ELF-1 (cell line): ENCODE measurements around the gene CEP78.
"Not testable (repeated sequence)": the region's sequence is repeated elsewhere in the genome, so short reads cannot be mapped to it uniquely, and the experiment has no call there.

ENCODE experiments used
- DNase-seq: peaks from one replicate; pipeline ENCODE4 v3.0.0-alpha.2; 2016; ENCODE audit warnings: low read depth, low spot score

CEP78 gene

DNA sequence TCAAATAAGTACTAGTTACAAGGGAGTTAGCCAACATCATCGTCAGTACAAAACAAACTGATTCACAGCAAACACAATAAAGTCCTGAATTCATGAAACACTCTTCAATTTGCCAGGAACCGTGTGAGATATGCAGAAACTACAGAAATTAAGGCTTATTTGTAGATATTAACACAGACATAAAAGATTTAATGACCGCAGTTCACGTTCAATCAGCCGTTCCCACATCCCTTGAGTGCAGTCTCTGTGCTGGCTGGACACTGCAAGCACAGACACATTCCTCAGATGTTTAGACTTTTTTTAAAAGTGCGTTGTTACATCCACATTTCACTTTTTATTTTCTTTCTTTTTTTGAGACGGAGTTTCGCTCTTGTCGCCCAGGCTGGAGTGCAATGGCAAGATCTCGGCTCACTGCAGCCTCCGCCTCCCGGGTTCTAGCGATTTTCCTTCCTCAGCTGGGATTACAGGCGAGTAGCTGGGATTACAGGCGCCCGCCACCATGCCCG lies 566 bp upstream of the CEP78 start:
- DNase-seq = no peak

DNA sequence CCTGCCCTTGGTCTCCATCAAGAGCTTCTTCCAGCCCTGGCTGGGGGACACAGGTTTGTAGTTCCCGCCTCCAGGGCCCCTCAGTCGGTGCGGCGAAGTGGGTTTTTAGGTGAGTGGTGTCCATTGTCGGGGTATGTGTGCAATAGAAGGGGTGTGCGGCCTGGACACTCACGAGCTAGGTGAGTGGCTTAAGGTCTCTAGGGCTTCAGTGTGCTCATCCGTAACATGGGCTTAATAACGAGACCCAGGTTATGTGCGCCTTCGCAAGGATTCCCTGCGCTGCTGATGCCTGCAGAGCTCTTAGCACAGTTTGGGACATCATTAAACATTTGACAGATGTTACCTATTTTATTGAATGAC lies 656 bp downstream of the CEP78 start:
- no peak for DNase-seq

DNA sequence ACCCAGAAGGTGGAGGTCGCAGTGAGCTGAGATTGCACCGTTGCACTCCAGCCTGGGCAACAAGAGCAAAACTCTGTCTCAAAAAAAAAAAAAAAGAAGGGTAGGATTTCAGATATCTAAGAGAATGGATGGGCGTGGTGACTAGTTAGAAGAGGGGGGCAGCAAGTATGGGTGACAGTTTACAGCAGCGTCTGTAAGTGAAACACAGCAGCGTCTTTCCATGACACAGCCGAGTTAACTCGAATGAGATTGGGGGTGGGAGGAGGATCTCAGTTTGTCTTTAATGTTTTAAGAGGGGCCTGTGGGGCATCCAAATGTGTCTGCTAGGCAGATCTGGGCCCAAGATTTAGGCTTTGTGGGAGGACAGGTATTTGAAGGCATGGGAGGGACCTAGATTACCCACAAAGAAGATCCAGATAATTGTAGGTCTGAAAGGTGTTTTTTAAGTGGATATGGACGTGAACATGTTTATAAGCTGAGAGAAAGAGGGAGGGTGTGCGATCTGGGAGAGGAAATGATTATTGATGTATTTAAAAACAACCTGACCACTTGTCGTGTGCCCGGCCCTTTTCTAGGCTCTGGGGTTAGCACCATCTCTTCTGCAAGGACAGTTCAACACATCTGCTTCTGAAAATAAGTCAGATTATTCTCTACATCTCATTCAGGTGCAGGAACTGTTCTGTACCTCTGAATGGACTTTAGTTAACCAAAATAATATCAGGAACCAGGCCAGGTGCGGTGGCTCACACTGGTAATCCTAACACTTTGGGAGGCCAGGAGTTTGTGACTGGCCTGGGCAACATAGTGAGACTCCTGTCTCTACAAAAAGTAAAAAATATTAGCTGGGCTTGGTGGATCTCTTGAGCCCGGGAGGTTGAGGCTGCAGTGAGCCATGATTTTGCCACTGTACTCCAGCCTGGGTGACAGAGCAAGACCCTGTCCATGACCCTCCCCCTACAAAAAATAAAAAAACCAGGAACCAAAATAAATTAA lies 2.5 kb downstream of the CEP78 start:
- DNase-seq = peak; percentile 4

- peak; percentile 44 for DNase-seq
These were observed 3.6 kb downstream of the CEP78 start for GRCh38 chr9:78239506-78239905.

DNA sequence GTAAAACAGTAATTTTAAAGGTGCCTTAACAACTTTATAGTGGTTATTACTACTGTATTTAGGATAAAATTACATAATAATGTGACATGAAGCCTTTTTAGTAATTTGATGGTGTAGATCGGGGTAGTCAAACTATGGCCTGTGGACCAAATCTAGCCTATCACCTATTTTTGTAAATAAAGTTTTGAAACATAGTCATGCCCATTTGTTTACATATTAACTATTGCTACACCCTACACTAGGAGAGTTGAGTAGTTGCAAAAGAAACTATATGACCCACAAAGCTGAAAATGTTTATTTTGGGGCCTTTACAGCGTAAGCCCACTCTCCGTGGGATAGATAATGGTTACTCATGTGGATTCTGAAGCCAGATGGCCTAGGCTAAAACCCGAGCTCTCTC lies 6.2 kb downstream of the CEP78 start:
- no peak for DNase-seq

DNA sequence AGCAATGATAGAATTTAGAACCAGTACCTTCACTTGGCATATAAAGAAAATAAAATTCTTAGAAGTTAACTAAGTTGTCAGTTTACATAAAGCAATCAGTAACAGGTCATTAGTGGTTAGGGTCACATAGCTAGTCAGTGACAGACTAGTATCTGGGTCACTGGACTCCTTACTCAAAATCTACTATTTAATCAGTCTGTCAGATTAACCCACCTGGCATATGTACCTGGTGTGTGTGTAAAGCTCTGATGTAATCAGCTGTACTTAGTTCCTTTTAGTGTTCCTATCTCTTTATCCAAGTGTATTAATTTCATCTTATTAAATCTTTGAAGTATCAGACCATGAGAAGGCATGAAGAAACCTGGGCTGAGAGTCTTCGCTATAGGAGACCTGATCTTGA lies 7.3 kb downstream of the CEP78 start:
- no peak for DNase-seq

DNA sequence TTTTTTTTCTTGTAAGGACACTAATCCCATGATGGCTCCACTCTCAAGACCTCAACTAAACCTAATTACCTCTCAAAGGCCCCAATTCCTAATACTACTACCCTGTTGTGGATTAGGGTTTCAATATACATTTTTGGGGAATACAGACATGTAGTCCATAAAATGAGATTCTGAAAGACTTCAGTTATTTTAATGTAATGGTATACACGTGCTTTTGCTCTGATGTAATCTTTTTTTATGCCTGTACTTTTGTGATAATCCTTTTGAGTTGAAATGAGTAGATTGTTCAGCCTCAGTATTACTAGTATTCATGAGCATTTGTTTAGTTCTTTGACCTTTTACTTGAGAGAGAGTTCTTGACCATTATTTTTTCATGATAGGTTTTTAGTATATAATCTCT lies 9.5 kb downstream of the CEP78 start:
- no peak for DNase-seq

GRCh38 chr9:78248635-78249034 lies 12.8 kb downstream of the CEP78 start:
- no peak for DNase-seq

GRCh38 chr9:78249542-78249941 lies 13.7 kb downstream of the CEP78 start:
- no peak for DNase-seq

- DNase-seq = no peak
These were observed 16.7 kb downstream of the CEP78 start for GRCh38 chr9:78252616-78253015.

- DNase-seq = no peak
These were observed 17.4 kb downstream of the CEP78 start for GRCh38 chr9:78253285-78253684.

DNA sequence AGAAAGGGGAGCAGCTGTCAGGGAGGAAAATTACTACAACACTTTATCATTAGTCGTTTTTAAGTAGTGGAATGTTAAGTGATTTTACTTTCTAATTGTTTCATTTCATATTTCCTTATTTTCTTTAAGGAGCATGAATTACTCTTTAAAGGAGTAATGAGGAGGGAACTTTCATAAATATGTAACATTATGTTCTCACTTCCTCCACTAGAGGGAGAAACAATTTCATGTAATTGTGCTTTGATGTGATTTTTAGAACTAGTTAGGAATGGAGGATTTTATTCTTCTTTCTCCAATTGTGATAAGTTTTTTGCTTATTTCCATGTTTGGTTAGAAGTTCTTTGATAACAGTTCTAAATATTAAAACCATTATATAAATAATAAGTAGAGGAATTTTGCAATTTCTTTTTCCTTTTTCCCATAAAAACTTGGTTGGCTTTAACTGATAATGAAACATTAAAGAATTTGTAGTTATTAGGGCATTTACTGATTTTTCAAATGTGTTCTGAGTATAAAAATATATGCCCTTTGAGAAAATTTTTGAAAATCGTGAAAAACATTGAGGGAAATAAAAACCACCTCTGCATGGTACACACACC lies 25.6 kb downstream of the CEP78 start:
- DNase-seq = no peak

DNA sequence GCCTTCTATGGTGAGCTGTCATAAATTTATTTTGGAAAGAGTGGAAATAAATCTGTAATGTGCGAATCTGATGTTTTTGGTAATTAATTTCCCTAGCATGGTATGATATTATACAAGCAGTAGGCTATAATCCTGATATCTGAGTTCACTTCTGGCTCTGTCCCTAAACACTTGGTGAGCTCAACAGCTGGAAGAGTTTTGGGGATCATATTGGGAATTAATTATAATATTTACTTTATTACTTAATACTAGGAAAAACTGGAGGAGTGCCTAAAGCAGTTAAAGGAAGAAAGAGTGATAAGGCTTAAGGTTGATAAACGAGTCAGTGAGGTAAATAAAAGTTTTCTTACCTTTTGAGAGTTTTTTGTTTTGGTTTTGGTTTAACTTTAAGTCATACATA lies 26.8 kb downstream of the CEP78 start:
- DNase-seq = no peak

- DNase-seq = no peak
These were observed 32.0 kb downstream of the CEP78 start for GRCh38 chr9:78267889-78268288.

DNA sequence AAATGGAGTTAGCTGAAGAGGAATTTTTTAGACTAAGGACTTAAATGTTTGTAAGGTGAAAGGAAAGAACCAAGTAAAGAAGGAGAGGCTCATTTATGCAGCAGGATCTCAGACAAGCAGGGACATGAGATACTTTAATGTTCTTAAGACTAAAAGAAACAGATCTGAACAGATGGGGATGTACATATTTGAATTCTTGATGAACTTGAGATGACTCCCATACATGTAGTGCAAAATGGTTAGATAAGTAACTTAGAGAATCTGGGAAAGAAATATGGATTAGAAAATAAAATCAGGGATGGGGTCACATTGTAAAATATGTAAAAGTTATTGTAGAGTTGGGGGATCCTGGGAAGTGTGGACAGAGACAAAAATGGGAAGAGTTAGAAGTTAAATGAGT lies 33.9 kb downstream of the CEP78 start:
- no peak for DNase-seq

GRCh38 chr9:78272307-78272706 lies 36.4 kb downstream of the CEP78 start:
- DNase-seq = no peak

GRCh38 chr9:78273761-78274160 lies 37.9 kb downstream of the CEP78 start:
- no peak for DNase-seq

DNA sequence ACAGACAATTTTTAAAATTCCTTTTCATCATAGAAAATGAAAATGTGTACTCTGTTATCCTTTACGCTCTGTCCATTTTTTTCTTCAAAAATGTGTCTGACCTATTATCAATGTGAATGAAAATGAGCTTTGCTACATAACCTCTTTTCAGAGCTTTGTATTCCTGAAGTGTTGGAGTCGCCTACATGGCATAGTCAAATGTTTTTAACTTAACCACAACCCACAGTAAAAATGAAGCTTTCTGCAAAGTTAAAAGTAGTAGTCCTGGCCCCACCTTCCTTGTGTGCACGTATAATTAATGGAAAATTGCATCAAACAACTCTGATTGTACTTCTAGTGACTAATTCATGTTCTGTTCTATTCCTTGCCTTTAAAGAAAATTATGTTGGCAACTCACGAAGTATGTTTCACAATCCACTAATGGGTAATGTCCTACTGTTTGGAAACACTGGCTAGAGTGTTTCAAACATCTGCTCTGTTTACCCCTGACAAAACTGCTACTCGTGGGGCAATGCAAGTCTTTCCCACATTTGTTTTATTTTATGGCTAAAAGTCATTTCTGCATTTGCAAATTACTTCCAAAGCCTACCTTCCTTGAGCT lies 42.4 kb downstream of the CEP78 start:
- no peak for DNase-seq

DNA sequence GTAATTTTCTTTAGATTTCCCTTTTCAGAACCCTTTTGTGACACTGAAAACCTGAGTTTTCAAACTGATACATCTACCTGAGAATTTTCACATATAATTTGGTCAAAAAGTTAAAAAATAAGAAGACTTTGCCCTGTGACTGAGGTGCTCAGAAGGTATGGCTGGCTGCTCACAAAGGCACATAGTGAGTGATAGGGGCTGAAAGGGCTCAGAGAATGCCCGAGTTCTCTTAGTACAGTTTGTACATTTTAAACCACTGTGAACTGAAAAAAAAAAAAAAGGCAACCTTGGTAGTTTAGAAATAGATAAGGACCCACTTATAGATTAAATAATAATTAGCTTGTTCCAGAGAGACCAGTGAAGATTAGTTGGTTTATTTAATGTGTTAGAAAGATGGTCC lies 42.9 kb downstream of the CEP78 start:
- no peak for DNase-seq

- DNase-seq = no peak
These were observed 45.2 kb downstream of the CEP78 start for GRCh38 chr9:78280982-78281668.

GRCh38 chr9:78284181-78284580 lies 48.3 kb downstream of the CEP78 start:
- DNase-seq = not testable (repeated sequence)

DNA sequence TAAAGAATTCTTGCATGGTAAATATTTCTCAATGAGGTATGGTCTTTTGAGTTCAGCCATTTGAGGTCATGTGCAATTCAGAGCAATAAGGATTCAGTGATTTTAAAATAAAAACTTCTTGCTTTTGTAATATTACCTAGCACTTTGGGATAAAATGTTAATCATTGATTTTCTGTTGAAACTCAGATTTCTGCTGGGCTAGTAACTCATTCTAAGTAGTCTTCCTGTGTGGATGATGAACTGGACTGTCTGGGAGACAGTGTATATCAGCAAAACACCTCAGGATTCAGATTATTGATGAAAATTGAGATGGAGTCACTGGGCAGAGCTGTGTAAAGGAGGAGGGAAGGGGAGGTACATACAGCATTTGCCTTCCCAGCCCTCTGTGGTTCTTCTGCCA lies 50.2 kb downstream of the CEP78 start:
- no peak for DNase-seq
